Superior temporal gyrus (tissue), 1 donor: Measurements from ENCODE around the gene KRTAP20-4.

Experiments
- DNase-seq: peaks from one replicate; pipeline ENCODE4 v3.0.0-alpha.2; 2016; ENCODE audit errors: extremely low spot score

Gene KRTAP20-4

GRCh38 chr21:30652891-30653290 is 32.5 kb downstream of the KRTAP20-4 start:
- no peak for DNase-seq

GRCh38 chr21:30668776-30669175 is 48.3 kb downstream of the KRTAP20-4 start:
- DNase-seq = no peak
